H1 (cell line): ENCODE measurements around the gene RAP1GDS1. TPM values are rescaled to one million over a fixed set of nuclear protein-coding genes. Genes with fewer than 3 reads are reported as not detected.

Source experiments
- CTCF ChIA-PET: fragments of 300-600 bp; sonication (Branson Sonifier 250); formaldehyde crosslinking; loops from one replicate; lab custom pipeline; 2021; ENCODE audit not compliant: partially characterized antibody; lab: Charles Lee
- POLR2A ChIA-PET: fragments of 300-600 bp; sonication (Branson Sonifier 250); formaldehyde crosslinking; loops from one replicate; lab custom pipeline; 2021; ENCODE audit warnings: inconsistent platforms; ENCODE audit not compliant: partially characterized antibody; lab: Charles Lee
- DNase-seq, 2 experiments: peaks; one replicate each; pipeline versions ENCODE4 v3.0.0 to v3.0.0-alpha.2; 2010 to 2022; ENCODE audit warnings: low spot score in 2 of 2, low read depth in 1 of 2, mixed read lengths in 1 of 2
- FAIRE-seq: peaks from 2 replicates; lab custom pipeline; 2011; peaks lifted over from hg19 to GRCh38; lab: Jason Lieb, UNC
- H2AFZ ChIP-seq: 2 replicates; pipeline ENCODE4 v1.8.1; 2012; ENCODE audit warnings: low read length, inconsistent platforms
- H2AK5ac ChIP-seq: 2 replicates; pipeline ENCODE4 v1.6.1; 2013; ENCODE audit warnings: low read depth, low read length
- H2BK120ac ChIP-seq: replicated peaks from 2 replicates; pipeline ENCODE3; 2013; ENCODE audit warnings: low read depth, low read length, inconsistent platforms
- H2BK12ac ChIP-seq: 2 replicates; pipeline ENCODE4 v1.6.1; 2013; ENCODE audit warnings: low read depth, low read length
- H2BK15ac ChIP-seq: 2 replicates; pipeline ENCODE4 v1.6.1; 2013; ENCODE audit warnings: low read length
- H2BK20ac ChIP-seq: 2 replicates; pipeline ENCODE4 v1.6.1; 2013; ENCODE audit warnings: low read length
- H2BK5ac ChIP-seq: 2 replicates; pipeline ENCODE4 v1.6.1; 2013; ENCODE audit warnings: low read depth, low read length
- H3K14ac ChIP-seq: 2 replicates; pipeline ENCODE4 v1.6.1; 2013; ENCODE audit warnings: inconsistent platforms; ENCODE audit not compliant: insufficient read length
- H3K18ac ChIP-seq: 2 replicates; pipeline ENCODE4 v1.6.1; 2013; ENCODE audit warnings: low read length; ENCODE audit errors: extremely low read depth
- H3K23ac ChIP-seq: 2 replicates; pipeline ENCODE4 v1.6.1; 2013; ENCODE audit warnings: inconsistent platforms; ENCODE audit not compliant: insufficient read length
- H3K23me2 ChIP-seq: 2 replicates; pipeline ENCODE4 v1.6.1; 2013; ENCODE audit warnings: low read depth, low read length
- H3K27ac ChIP-seq: 2 replicates; pipeline ENCODE4 v1.6.1; 2011; ENCODE audit warnings: low read depth, low read length, inconsistent platforms
- H3K27me3 ChIP-seq, 4 experiments: replicated peaks in 1 of 4; 1 replicate in 1 of 4; 2 replicates in 3 of 4; pipeline versions ENCODE4 v1.6.1 to v1.8.1; 2011 to 2013; ENCODE audit warnings: low read length in 3 of 4, mild to moderate bottlenecking in 3 of 4, inconsistent platforms in 2 of 4, mixed read lengths in 2 of 4, moderate library complexity in 1 of 4; ENCODE audit not compliant: control insufficient read depth in 3 of 4, insufficient read depth in 3 of 4; ENCODE audit errors: extremely low read depth in 1 of 4
- H3K36me3 ChIP-seq, 4 experiments: 2 replicates each; pipeline versions ENCODE4 v1.6.1 to v1.8.1; 2011 to 2013; ENCODE audit warnings: mild to moderate bottlenecking in 4 of 4, low read length in 3 of 4, moderate library complexity in 2 of 4, control low read depth in 1 of 4, inconsistent platforms in 1 of 4; ENCODE audit not compliant: insufficient read depth in 4 of 4, control insufficient read depth in 2 of 4
- H3K4ac ChIP-seq: replicated peaks from 2 replicates; pipeline ENCODE3; 2013; ENCODE audit warnings: low read length, low read depth, mixed read lengths, inconsistent platforms; ENCODE audit not compliant: insufficient read length
- H3K4me1 ChIP-seq, 4 experiments: replicated peaks in 1 of 4; 1 replicate in 1 of 4; 2 replicates in 3 of 4; pipeline versions ENCODE4 v1.6.1 to v1.8.1; 2011 to 2013; ENCODE audit warnings: low read length in 3 of 4, inconsistent platforms in 2 of 4, mixed read lengths in 1 of 4; ENCODE audit not compliant: insufficient read depth in 4 of 4, control insufficient read depth in 3 of 4
- H3K4me2 ChIP-seq, 2 experiments: 2 replicates each; pipeline versions ENCODE4 v1.6.1 to v1.8.1; 2011 to 2013; ENCODE audit warnings: low read depth in 2 of 2, low read length in 2 of 2, control low read depth in 1 of 2, inconsistent platforms in 1 of 2, mild to moderate bottlenecking in 1 of 2; ENCODE audit not compliant: insufficient read depth in 1 of 2
- H3K4me3 ChIP-seq, 4 experiments: fragments of 200-600, 300-600 bp in 1 of 4; sonication (generic), shearing (Covaris generic), sonication (Bioruptor Twin) in 1 of 4; 2 replicates each; pipeline versions ENCODE4 v1.5.1 to v1.8.1; 2011 to 2016; ENCODE audit warnings: low read length in 4 of 4, low read depth in 3 of 4, control low read depth in 2 of 4, inconsistent platforms in 2 of 4, mild to moderate bottlenecking in 2 of 4, mixed read lengths in 1 of 4, moderate library complexity in 1 of 4; ENCODE audit not compliant: insufficient read depth in 2 of 4; ENCODE audit errors: extremely low read depth in 1 of 4
- H3K56ac ChIP-seq: replicated peaks from 2 replicates; pipeline ENCODE3; 2013; ENCODE audit warnings: low read depth, mild to moderate bottlenecking, mixed read lengths, low read length, inconsistent platforms; ENCODE audit not compliant: insufficient read length
- H3K79me1 ChIP-seq: 2 replicates; pipeline ENCODE4 v1.6.1; 2013; ENCODE audit warnings: low read depth, low read length, control low read depth
- H3K79me2 ChIP-seq, 2 experiments: 2 replicates each; pipeline versions ENCODE4 v1.6.1 to v1.8.1; 2012 to 2013; ENCODE audit warnings: low read length in 2 of 2, mild to moderate bottlenecking in 2 of 2, inconsistent platforms in 1 of 2; ENCODE audit not compliant: insufficient read depth in 2 of 2, control insufficient read depth in 1 of 2
- H3K9ac ChIP-seq, 4 experiments: replicated peaks in 1 of 4; 1 replicate in 1 of 4; 2 replicates in 3 of 4; pipeline versions ENCODE4 v1.6.1 to v1.8.1; 2011 to 2013; ENCODE audit warnings: low read depth in 3 of 4, low read length in 3 of 4, control low read depth in 2 of 4, mild to moderate bottlenecking in 2 of 4, moderate library complexity in 2 of 4, inconsistent platforms in 1 of 4; ENCODE audit errors: extremely low read depth in 1 of 4
- H3K9me3 ChIP-seq, 2 experiments: 2 replicates each; pipeline versions ENCODE4 v1.6.1 to v1.8.1; 2012 to 2013; ENCODE audit warnings: mild to moderate bottlenecking in 2 of 2, moderate library complexity in 2 of 2, control low read depth in 1 of 2, inconsistent platforms in 1 of 2, low read depth in 1 of 2, low read length in 1 of 2, mixed read lengths in 1 of 2; ENCODE audit not compliant: insufficient read depth in 2 of 2
- H4K20me1 ChIP-seq, 2 experiments: replicated peaks in 1 of 2; 2 replicates each; pipeline versions ENCODE3 to v1.8.1; 2011 to 2013; ENCODE audit warnings: inconsistent platforms in 2 of 2, low read length in 2 of 2, mild to moderate bottlenecking in 1 of 2; ENCODE audit not compliant: insufficient read depth in 2 of 2, control insufficient read depth in 1 of 2
- H4K5ac ChIP-seq: 2 replicates; pipeline ENCODE4 v1.6.1; 2013; ENCODE audit warnings: low read length, low read depth, mixed read lengths, inconsistent platforms; ENCODE audit not compliant: insufficient read length
- H4K8ac ChIP-seq: 2 replicates; pipeline ENCODE4 v1.8.0; 2013; ENCODE audit warnings: mild to moderate bottlenecking, moderate library complexity, low read length, inconsistent platforms; ENCODE audit not compliant: insufficient read depth; ENCODE audit errors: extremely low read depth
- H4K91ac ChIP-seq: replicated peaks from 2 replicates; pipeline ENCODE3; 2013; ENCODE audit warnings: low read length, mixed read lengths, inconsistent platforms; ENCODE audit not compliant: insufficient read length
- CTBP2 ChIP-seq: IDR thresholded peaks from 2 replicates; pipeline ENCODE4 v1.7.0; 2011; ENCODE audit warnings: borderline replicate concordance, mild to moderate bottlenecking, moderate library complexity, mixed read lengths, low read length; ENCODE audit not compliant: insufficient read depth, insufficient read length
- E2F6 ChIP-seq: IDR thresholded peaks from 2 replicates; pipeline ENCODE4 v1.6.1; 2012; ENCODE audit warnings: inconsistent platforms
- SIN3A ChIP-seq, 2 experiments: IDR thresholded peaks in 1 of 2; conservative IDR thresholded peaks in 1 of 2; 2 replicates each; pipeline ENCODE4 v1.6.1; 2011 to 2012; ENCODE audit warnings: low read length in 2 of 2, improper control_type of control experiment in 1 of 2, low read depth in 1 of 2, mild to moderate bottlenecking in 1 of 2
- SRF ChIP-seq: IDR thresholded peaks from 2 replicates; pipeline ENCODE4 v1.6.1; 2011; ENCODE audit warnings: mild to moderate bottlenecking, low read depth, low read length, moderate library complexity
- TEAD4 ChIP-seq: IDR thresholded peaks from 2 replicates; pipeline ENCODE4 v1.6.1; 2012; ENCODE audit warnings: low read depth, low read length, inconsistent platforms, mixed read lengths
- WGBS, 2 experiments: shearing (Covaris generic) in 1 of 2; methylation state at CpG; one replicate each; pipeline versions ENCODE4 v1.1.6 to v1.1.7; 2013 to 2015; ENCODE audit warnings: low lambda C conversion rate in 2 of 2, mixed read lengths in 2 of 2, inconsistent platforms in 1 of 2, low coverage in 1 of 2, missing lambda C conversion rate in 1 of 2; ENCODE audit not compliant: insufficient replicate concordance in 2 of 2, insufficient coverage in 1 of 2, insufficient read length in 1 of 2; ENCODE audit errors: extremely low coverage in 1 of 2, missing lambda C conversion rate in 1 of 2; 5-methylcytosine and 5-hydroxymethylcytosine counted together
- polyA plus RNA-seq, 7 experiments: library from polyadenylated mRNA; depleted of rRNA in 3 of 7; stranded (reverse) in 5 of 7; unstranded in 2 of 7; fragments of >200 nt in 5 of 7; fragments of 200-250 nt in 2 of 7; gene quantifications; 1 replicate in 5 of 7; 2 replicates in 1 of 7; 4 replicates in 1 of 7; pipeline versions ENCODE4 v1.2.1 to v1.2.3, GENCODE V29; 2011 to 2013; ENCODE audit warnings: missing spikeins in 2 of 7, mixed read lengths in 2 of 7
- total RNA-seq: library from RNA; stranded (reverse); fragmentation: NEBNext Ultra II Directional; extraction: Animal tissue kit (Norgen Biotek cat#: 25700); gene quantifications from 2 replicates; pipeline ENCODE4 v1.2.1, GENCODE V29; 2021

Gene RAP1GDS1
- total and polyA plus RNA-seq, 2 of the 8 experiments (the other 6 are each of a cell fraction or from before 2014, with no cell fraction given): 12.8 to 31.9 TPM

GRCh38 chr4:98433691-98434090 lies 172.5 kb downstream of the RAP1GDS1 start:
- no peaks in the 10 kb centered on the region for H4K20me1 ChIP-seq
- no peak overlapping the region for H4K8ac ChIP-seq
- WGBS, 2 experiments: 90% methylated on average over 1 of the region's 1 CpG; no CpG with 5 or more reads in 1 of the 2 experiments
- no peaks in the 10 kb centered on the region for H3K27me3 ChIP-seq
- H4K5ac ChIP-seq: no peak overlapping the region
- no peak overlapping the region for H3K4ac ChIP-seq
- H3K18ac ChIP-seq: no peak overlapping the region
- H3K23me2 ChIP-seq: no peaks in the 10 kb centered on the region
- H2BK20ac ChIP-seq: no peak overlapping the region
- no peak overlapping the region for H2BK12ac ChIP-seq
- H2BK5ac ChIP-seq: no peak overlapping the region
- no peak for DNase-seq
- H2BK120ac ChIP-seq: no peak overlapping the region
- H4K91ac ChIP-seq: no peak overlapping the region
- no peak for FAIRE-seq
- no peaks in the 10 kb centered on the region for H3K79me1 ChIP-seq
- no peak overlapping the region for H3K4me3 ChIP-seq
- no peaks in the 10 kb centered on the region for H3K9me3 ChIP-seq
- no peak overlapping the region for H2BK15ac ChIP-seq
- POLR2A ChIA-PET: no interaction called here
- no peak overlapping the region for H3K27ac ChIP-seq
- no peak overlapping the region for H2AK5ac ChIP-seq
- no peaks in the 10 kb centered on the region for H3K4me1 ChIP-seq
- no peak overlapping the region for H3K23ac ChIP-seq
- no peak overlapping the region for H3K56ac ChIP-seq
- H3K9ac ChIP-seq: no peak overlapping the region
- H2AFZ ChIP-seq: no peak overlapping the region
- H3K36me3 ChIP-seq: no peaks in the 10 kb centered on the region; a peak in 1 of 8 replicates
- no peak overlapping the region for H3K4me2 ChIP-seq
- no peaks in the 10 kb centered on the region for H3K79me2 ChIP-seq
- H3K14ac ChIP-seq: no peak overlapping the region
- CTCF ChIA-PET: interaction anchor here (1.3 to 1.6 kb wide), 4 partner anchors 13 to 406 kb away, joined by 4 to 6 read pairs (median 5); partner anchors contain the start of gene STPG2
- TF ChIP-seq TEAD4: no peak
- TF ChIP-seq CTBP2: no peak
- TF ChIP-seq E2F6: no peak
- TF ChIP-seq SIN3A (conservative IDR thresholded peaks at IDR 0.05 in 1 of 2, IDR thresholded peaks at IDR 0.05 in 1 of 2; ENCODE audit: low read depth in 1 of 2, low read length in 2 of 2): no peak
- TF ChIP-seq SRF: no peak
